Measurements from ENCODE around the gene CFAP299.

The CFAP299 gene

GRCh38 chr4:80956421-80956820 lies 620.9 kb downstream of the CFAP299 start:
- DNase-seq, result no peak

- DNase-seq, result no peak
Observed at GRCh38 chr4:80963051-80963450, 627.5 kb downstream of the CFAP299 start.

- no peak for DNase-seq
Observed at GRCh38 chr4:80967346-80967745, 631.8 kb downstream of the CFAP299 start.

- no peak for DNase-seq
Observed at GRCh38 chr4:80980239-80980638, 644.7 kb downstream of the CFAP299 start.

- DNase-seq, result no peak
Observed at GRCh38 chr4:80986011-80986410, 650.5 kb downstream of the CFAP299 start.

GRCh38 chr4:80989921-80990544 lies 654.5 kb downstream of the CFAP299 start:
- peak in 1 of 14 donors; percentile 14 for DNase-seq

GRCh38 chr4:80990851-80991250 lies 655.3 kb downstream of the CFAP299 start:
- DNase-seq, result no peak

GRCh38 chr4:80999943-81000342 lies 664.4 kb downstream of the CFAP299 start:
- DNase-seq, result no peak

GRCh38 chr4:81003597-81004111 lies 668.1 kb downstream of the CFAP299 start:
- DNase-seq, result no peak

GRCh38 chr4:81007417-81007816 lies 671.9 kb downstream of the CFAP299 start:
- no peak for DNase-seq
